NCI-H1436 (cell line): ENCODE results near the gene RAB28.
A peak's percentile ranks its signal among the peaks of the same experiment; 100 is the strongest.

Experiments
- DNase-seq: peaks from one replicate; lab custom pipeline; 2025; lab: John Stamatoyannopoulos, UW

Gene RAB28

GRCh38 chr4:13484122-13484748 lies at the start of gene RAB28:
Gene RAB28 (minus strand): TSS chr4:13484340.
- DNase-seq: peak; percentile 54

GRCh38 chr4:13531625-13531998 lies 47.5 kb upstream of the RAB28 start:
- DNase-seq: no peak

- DNase-seq: no peak
These were observed 46.9 kb upstream of the RAB28 start for GRCh38 chr4:13530823-13531624.

- no peak for DNase-seq
These were observed 45.2 kb upstream of the RAB28 start for GRCh38 chr4:13529128-13529919.

GRCh38 chr4:13528821-13529127 lies 44.6 kb upstream of the RAB28 start:
- DNase-seq: no peak

- no peak for DNase-seq
These were observed 44.1 kb upstream of the RAB28 start for GRCh38 chr4:13527981-13528820.

GRCh38 chr4:13527192-13527980 lies 43.2 kb upstream of the RAB28 start:
- no peak for DNase-seq

- no peak for DNase-seq
These were observed 42.5 kb upstream of the RAB28 start for GRCh38 chr4:13526658-13527057.

- DNase-seq: no peak
These were observed 41.6 kb upstream of the RAB28 start for GRCh38 chr4:13525606-13526281.

GRCh38 chr4:13524504-13525243 lies 40.5 kb upstream of the RAB28 start:
- no peak for DNase-seq

GRCh38 chr4:13523591-13524503 lies 39.7 kb upstream of the RAB28 start:
- no peak for DNase-seq

GRCh38 chr4:13523105-13523477 lies 39.0 kb upstream of the RAB28 start:
- no peak for DNase-seq

- no peak for DNase-seq
These were observed 38.4 kb upstream of the RAB28 start for GRCh38 chr4:13522282-13523104.

GRCh38 chr4:13521047-13521446 lies 36.9 kb upstream of the RAB28 start:
- DNase-seq: no peak

GRCh38 chr4:13516315-13516860 lies 32.2 kb upstream of the RAB28 start:
- DNase-seq: no peak

- DNase-seq: no peak
These were observed 31.1 kb upstream of the RAB28 start for GRCh38 chr4:13515268-13515667.

- DNase-seq: no peak
These were observed 30.6 kb upstream of the RAB28 start for GRCh38 chr4:13514722-13515121.

- no peak for DNase-seq
These were observed 27.0 kb upstream of the RAB28 start for GRCh38 chr4:13511101-13511500.
